HG03095 (cell line): ENCODE measurements around the gene UBLCP1.
A peak's percentile ranks its signal among the peaks of the same experiment; 100 is the strongest.
"Not testable (repeated sequence)": the region's sequence is repeated elsewhere in the genome, so short reads cannot be mapped to it uniquely, and the experiment has no call there.

Experiments
- ATAC-seq: cut with Tn5 transposase; IDR thresholded peaks from one replicate; pipeline ENCODE4 v1.9.1; 2021; ENCODE audit warnings: moderate library complexity; ENCODE audit not compliant: unreplicated experiment

The UBLCP1 gene

GRCh38 chr5:159249158-159249557, 13.9 kb upstream of the UBLCP1 start:
- ATAC-seq: no peak

GRCh38 chr5:159252195-159252594, 10.9 kb upstream of the UBLCP1 start:
- no peak for ATAC-seq

DNA sequence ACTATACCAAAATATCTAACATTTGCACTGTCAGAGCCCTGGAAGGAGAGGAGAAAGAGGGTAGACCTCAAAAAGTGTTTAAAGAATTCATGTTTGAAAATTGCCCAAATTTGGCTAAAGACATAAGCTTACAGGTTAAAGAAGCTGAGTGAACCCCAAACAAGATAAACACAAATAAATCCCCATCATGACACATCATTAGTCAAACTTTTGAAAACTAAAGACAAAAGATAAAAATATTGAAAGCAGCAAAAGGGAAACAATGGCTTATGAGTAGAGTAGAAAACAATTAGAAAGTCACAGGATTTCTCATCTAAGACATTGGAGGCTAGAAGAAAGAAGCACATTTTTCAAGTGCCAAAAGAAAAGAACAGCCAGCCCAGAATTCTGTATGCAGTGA, 6.1 kb upstream of the UBLCP1 start:
- ATAC-seq: no peak

DNA sequence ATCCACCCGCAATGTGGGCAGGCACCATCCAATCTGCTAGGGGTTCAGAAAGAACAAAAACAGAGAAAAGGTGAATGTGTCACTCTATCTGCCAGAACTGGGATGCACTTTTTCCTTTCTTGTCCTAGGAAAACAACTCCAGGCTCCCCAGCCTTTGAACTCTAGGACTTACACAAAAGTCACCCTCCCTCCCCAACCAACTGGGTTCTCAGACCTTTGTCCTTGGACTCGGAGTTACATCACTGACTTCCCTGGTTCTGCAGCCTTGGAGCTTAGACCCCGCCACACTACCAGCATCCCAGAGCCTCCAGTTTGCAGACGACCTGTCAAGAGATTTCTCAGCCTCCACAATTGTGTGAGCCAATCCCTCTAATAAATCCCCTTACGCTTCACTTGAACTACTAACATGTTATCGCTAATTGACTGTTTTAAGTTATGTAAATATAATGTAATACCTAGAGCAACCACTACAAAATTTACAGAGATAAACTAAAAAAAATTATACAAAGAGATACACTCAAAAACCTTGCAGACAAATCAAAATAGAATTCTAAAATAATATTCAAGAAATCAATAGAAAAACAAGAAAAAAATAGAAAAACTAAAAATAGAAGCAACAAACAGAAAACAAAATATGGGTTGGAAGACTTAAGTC, 5.3 kb upstream of the UBLCP1 start:
- ATAC-seq: no peak

GRCh38 chr5:159258361-159258760, 4.7 kb upstream of the UBLCP1 start:
- no peak for ATAC-seq

GRCh38 chr5:159260212-159260611, 2.9 kb upstream of the UBLCP1 start:
- ATAC-seq: not testable (repeated sequence)

GRCh38 chr5:159262472-159262858, 625 bp upstream of the UBLCP1 start:
- ATAC-seq: peak; percentile 17

DNA sequence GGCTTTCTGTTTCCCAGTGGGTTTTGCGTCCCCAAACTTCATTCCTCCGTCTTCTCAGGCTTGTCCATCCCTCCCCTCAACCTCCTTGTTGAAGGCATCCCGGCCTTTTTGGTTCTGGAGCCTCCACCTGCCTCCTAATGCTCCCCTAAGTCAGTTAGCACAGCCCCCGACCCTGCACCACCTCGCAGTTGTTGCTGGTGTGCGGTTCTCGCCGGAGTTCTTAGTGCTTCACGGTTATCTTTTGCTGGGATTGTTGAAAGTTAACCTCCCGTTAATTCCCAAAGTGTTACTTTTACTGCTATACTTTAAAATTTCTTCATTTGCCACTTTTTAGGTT, 447 bp downstream of the UBLCP1 start:
- peak; percentile 7 for ATAC-seq

DNA sequence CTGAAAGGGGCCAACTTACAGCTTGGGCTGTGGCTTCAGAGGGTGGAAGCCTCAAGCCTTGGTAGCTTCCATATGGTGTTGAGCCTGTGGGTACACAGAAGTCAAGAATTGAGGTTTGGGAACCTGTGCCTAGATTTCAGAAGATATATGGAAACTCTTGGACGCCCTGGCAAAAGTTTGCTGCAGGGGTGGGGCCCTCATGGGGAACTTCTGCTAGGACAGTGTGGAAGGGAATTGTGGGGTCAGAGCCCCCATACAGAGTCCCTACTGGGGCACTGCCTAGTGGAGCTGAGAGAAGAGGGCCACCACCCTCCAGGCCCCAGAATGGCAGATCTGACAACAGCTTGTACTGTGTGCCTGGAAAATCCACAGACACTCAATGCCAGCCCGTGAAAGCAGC, 3.7 kb downstream of the UBLCP1 start:
- not testable (repeated sequence) for ATAC-seq

- ATAC-seq: no peak
These were observed 6.6 kb downstream of the UBLCP1 start for GRCh38 chr5:159269723-159270122.

DNA sequence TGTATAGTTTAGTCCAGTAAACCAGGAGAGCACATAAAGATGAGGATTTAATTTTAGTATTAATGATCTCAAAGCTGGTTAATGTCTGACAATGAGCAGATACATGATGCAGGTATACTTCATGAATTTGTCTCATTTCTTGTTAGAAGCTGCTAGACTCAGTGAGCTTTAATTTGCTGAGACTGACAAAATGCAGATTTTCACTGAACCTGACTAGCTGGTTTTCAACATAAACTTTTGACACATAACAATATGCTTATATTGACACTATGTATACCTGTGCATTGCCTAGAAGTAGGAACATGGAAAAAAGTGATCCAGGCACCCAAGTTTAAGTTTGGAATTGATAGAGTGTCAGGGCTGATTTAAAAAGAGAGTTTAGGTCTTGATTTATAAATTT, 10.8 kb downstream of the UBLCP1 start:
- no peak for ATAC-seq

DNA sequence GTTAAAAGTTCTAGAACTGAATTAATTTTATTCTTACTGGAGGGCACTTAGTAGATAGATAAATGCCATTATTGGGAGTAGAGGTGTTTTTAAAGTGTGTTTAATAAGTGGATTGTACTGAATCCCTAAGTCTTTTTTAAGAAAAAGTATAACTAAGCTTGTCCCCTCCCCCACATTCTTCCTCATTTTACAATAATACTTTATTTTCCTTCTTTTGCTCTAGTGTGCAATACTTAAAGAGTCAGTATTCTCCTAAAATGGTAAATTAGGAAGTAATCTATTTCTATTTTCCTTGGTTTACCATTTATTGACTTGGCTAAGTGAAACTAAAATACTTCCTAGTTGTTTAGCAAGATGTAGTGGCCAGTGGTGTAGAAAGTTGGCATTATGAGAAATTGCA, 11.6 kb downstream of the UBLCP1 start:
- no peak for ATAC-seq

GRCh38 chr5:159286420-159287035, 23.4 kb downstream of the UBLCP1 start:
- no peak for ATAC-seq

DNA sequence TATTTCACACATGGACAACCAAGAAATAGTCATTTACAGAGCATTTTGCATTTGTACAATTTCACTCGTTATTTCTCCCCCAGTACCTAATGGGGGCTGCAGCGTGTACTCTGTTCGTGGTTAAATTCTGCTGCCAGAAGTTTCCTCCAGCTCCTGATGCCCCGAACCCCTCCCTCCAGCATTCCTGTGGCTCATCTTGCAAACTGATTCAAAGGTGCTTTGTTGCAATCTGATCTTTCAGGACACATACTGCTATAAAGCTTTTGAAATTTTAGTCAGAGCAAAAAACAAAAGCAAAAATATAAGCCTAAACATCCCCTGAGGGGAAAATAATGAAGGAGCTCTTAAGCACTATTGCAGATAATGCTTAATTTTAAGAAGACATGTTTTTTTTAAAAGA, 27.7 kb downstream of the UBLCP1 start:
- ATAC-seq: no peak

DNA sequence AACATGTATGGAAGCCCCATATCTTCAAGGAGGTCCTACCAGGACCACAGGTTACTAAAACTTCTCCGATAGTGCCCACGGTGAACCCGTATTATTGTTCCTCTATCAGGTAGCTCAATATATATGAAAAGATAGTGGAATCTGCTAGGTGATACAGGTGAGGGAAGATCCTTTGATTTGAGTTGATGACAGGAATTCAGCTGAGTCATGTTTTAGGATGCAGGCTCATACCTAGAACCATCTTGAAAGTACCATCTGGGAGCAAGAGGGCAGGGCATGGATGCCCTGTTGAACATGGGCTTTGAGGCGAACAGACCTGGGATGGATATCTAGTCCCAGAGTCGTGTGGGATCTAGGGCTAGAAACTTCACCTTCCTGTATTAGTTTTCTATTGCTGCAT, 31.8 kb downstream of the UBLCP1 start:
- ATAC-seq: no peak

GRCh38 chr5:159297300-159297699, 34.2 kb downstream of the UBLCP1 start:
- not testable (repeated sequence) for ATAC-seq

DNA sequence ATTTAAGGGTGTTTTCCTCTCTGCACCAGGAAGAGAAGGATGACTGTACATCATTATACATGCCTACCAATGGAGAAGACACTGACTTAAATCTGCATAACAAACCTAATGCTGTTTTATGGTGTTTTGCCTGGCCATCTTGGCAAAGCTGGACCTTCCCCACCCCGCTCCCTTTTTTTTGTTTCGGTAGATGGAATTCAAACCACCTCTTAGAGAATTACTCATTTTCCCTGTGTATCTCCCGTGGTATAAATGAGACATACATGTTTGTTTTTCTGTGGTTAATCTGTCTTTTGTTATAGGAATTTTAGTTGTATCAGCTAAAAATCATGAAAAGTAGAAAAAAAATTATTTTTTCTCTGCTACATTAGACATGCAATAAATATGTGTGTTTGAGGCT, 38.4 kb downstream of the UBLCP1 start:
- no peak for ATAC-seq

- not testable (repeated sequence) for ATAC-seq
These were observed 39.1 kb downstream of the UBLCP1 start for GRCh38 chr5:159301929-159302860.

DNA sequence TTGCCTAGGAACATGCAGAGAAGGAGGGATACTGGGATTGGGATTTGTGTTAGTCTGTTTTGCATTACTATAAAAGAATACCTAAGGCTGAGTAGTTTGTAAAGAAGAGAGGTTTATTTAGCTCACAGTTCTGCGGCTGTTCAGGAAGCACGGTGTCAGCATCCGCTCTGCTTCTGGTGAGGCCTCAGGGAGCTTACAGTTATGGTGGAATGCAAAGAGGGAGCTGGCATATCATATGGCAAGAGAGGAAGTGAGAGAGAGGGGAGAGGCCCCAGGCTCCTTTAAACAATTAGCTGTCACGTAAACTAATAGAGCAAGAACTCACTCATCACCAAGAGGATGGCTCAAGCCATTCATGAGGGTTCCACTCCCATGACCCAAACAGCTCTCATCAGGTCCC, 40.2 kb downstream of the UBLCP1 start:
- ATAC-seq: no peak

DNA sequence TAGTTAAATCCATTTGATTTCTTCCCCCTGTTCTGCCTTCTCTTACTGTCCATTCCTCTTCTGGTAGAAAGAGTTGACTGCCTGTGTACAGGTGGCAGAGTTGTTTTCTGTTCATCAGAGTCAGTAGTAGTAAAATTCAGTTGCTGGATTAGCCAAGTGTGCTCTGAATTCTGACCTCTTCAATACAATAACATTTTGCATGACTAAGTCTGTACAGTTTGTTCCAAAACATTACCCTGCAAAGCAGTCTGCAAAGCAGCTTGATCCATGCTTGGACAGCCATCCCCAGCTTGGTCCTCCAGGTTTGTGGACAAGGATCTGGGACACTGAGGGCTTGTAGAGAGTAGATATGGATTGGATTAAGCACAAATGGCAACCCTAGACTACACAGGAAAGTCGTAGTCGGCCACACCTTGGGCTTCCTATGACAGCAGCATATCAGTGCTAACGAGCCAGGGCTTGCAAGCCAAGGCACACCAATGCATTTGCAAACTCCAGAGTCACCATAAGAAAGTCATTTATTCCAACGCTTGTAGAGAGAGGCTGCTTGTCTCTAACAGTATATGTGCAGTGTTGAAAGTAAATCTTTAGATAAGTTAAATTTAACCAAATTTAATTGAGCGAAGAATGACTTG, 42.0 kb downstream of the UBLCP1 start:
- ATAC-seq: no peak

DNA sequence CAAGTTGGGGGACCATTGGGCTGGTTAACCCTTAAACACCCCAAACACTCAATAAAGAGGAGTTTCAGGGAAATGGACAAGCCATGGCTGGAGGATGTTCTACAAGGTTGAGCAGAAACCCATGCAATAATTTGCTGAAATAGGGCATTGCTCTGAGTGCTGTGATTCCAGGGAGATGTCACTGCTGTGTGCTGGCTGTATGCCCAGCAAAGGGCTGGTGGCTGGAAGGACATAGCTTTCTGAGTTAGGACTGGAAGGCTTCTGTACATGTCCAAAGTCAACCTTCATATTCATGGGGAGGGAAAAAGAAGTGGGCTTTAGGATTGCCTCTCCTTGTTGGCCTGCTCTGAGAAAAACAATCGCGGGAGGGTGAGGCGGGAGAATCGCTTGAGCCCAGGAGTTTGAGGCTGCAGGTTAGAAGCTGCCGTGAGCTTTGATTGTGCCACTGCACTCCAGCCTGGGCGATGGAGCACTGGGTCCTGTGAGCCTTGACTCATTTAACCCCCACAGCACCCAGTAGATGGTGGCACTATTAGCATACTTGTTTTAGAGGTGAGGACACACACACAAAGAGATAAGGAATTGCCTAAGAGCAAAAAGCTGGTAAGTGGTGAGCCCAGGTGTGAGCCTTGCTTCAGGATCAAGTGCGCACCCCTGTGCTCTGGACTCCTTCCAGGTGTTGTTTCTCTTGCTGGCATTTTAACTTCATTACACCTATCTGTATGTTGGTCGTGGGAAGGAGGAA, 46.8 kb downstream of the UBLCP1 start:
- ATAC-seq: no peak
